HCT116 (cell line): Measurements from ENCODE around the gene FOXN3. TPM values are rescaled to one million over a fixed set of nuclear protein-coding genes. Genes with fewer than 3 reads are reported as not detected.

ENCODE experiments used
- ATAC-seq: fragments of 200-7000 bp; cut with Tn5 transposase; 2 replicates; pipeline ENCODE4 v1.9.1; 2020; ENCODE audit warnings: mild to moderate bottlenecking, moderate library complexity
- BruUV-seq: library from RNA; stranded (reverse); fragments of 400-500 nt; replicated peaks from 2 replicates; lab custom pipeline; 2021; lab: Mats Ljungman, UMichigan
- CTCF ChIA-PET: fragments of 300-600 bp; sonication (Branson Sonifier 250); formaldehyde crosslinking; loops from one replicate; lab custom pipeline; 2021; ENCODE audit warnings: antibody characterized with exemption; lab: Charles Lee
- POLR2A ChIA-PET: fragments of 300-600, 350-600 bp; sonication (Branson Sonifier 250); formaldehyde crosslinking; loops from one replicate; lab custom pipeline; 2021; ENCODE audit warnings: antibody characterized with exemption; lab: Charles Lee
- RAD21 ChIA-PET, 2 experiments: fragments of 300-600 bp; sonication (Branson Sonifier 250); formaldehyde crosslinking; loops; one replicate each; lab custom pipeline; 2023; ENCODE audit warnings: low total read pairs in 2 of 2; ENCODE audit not compliant: uncharacterized antibody in 2 of 2, unreplicated experiment in 2 of 2, low non-redundant PET in 1 of 2; lab: Charles Lee
- DNase-seq: peaks from one replicate; pipeline ENCODE4 v3.0.0-alpha.2; 2010; ENCODE audit warnings: low read depth, low spot score
- H2AFZ ChIP-seq: fragments of 200-600 bp; shearing (Covaris generic), sonication (generic); 2 replicates; pipeline ENCODE4 v1.6.1; 2017; ENCODE audit warnings: low read depth, mixed run types, mixed read lengths, antibody characterized with exemption, low read length; ENCODE audit not compliant: poor library complexity, severe bottlenecking
- H3K27ac ChIP-seq: 2 replicates; pipeline ENCODE4 v1.5.1; 2012; ENCODE audit warnings: low read depth, low read length
- H3K27me3 ChIP-seq: fragments of 200-600 bp; sonication (generic); 2 replicates; pipeline ENCODE4 v1.6.1; 2016; ENCODE audit warnings: mixed run types, low read length, mixed read lengths; ENCODE audit not compliant: insufficient read depth
- H3K36me3 ChIP-seq, 2 experiments: fragments of 200-500 bp in 1 of 2; fragments of 200-600 bp in 1 of 2; sonication (Bioruptor generic) in 1 of 2; sonication (generic) in 1 of 2; 2 replicates each; pipeline versions ENCODE4 v1.5.1 to v1.6.1; 2014 to 2016; ENCODE audit warnings: low read length in 2 of 2, inconsistent platforms in 1 of 2, mixed read lengths in 1 of 2, mixed run types in 1 of 2; ENCODE audit not compliant: insufficient read depth in 2 of 2, control insufficient read depth in 1 of 2
- H3K4me1 ChIP-seq, 2 experiments: fragments of 200-600 bp in 1 of 2; sonication (generic) in 1 of 2; 2 replicates each; pipeline versions ENCODE4 v1.5.1 to v1.6.1; 2012 to 2017; ENCODE audit warnings: low read length in 2 of 2, inconsistent platforms in 1 of 2, mild to moderate bottlenecking in 1 of 2, mixed read lengths in 1 of 2, mixed run types in 1 of 2, moderate library complexity in 1 of 2; ENCODE audit not compliant: insufficient read depth in 2 of 2, control insufficient read depth in 1 of 2
- H3K4me2 ChIP-seq: fragments of 200-600 bp; sonication (generic); 2 replicates; pipeline ENCODE4 v1.6.1; 2017; ENCODE audit warnings: mixed run types, low read length, mixed read lengths
- H3K4me3 ChIP-seq, 2 experiments: fragments of 200-600 bp in 1 of 2; sonication (generic) in 1 of 2; replicated peaks in 1 of 2; 2 replicates each; pipeline ENCODE4 v1.5.1; 2011 to 2016; ENCODE audit warnings: low read length in 2 of 2, control low read depth in 1 of 2, low read depth in 1 of 2, mild to moderate bottlenecking in 1 of 2, mixed read lengths in 1 of 2, mixed run types in 1 of 2
- H3K79me2 ChIP-seq: fragments of 200-600 bp; sonication (generic); 2 replicates; pipeline ENCODE4 v1.6.1; 2017; ENCODE audit warnings: mild to moderate bottlenecking, mixed run types, low read length, moderate library complexity, mixed read lengths; ENCODE audit not compliant: insufficient read depth
- H3K9ac ChIP-seq: fragments of 200-600 bp; sonication (generic); 2 replicates; pipeline ENCODE4 v1.6.1; 2016; ENCODE audit warnings: low read length, mixed read lengths
- H3K9me2 ChIP-seq: fragments of 200-600 bp; sonication (generic), shearing (Covaris generic); 2 replicates; pipeline ENCODE4 v1.6.1; 2017; ENCODE audit warnings: mixed run types, mild to moderate bottlenecking, moderate library complexity; ENCODE audit not compliant: insufficient read depth
- H3K9me3 ChIP-seq, 2 experiments: fragments of 200-500 bp in 1 of 2; fragments of 200-600 bp in 1 of 2; sonication (Bioruptor generic) in 1 of 2; sonication (generic) in 1 of 2; 2 replicates each; pipeline ENCODE4 v1.6.1; 2014 to 2017; ENCODE audit warnings: low read length in 2 of 2, mixed read lengths in 2 of 2, inconsistent platforms in 1 of 2, low read depth in 1 of 2, mild to moderate bottlenecking in 1 of 2, mixed run types in 1 of 2, moderate library complexity in 1 of 2; ENCODE audit not compliant: control insufficient read depth in 1 of 2, insufficient read depth in 1 of 2
- H4K20me1 ChIP-seq: fragments of 200-600 bp; sonication (generic), shearing (Covaris generic); 2 replicates; pipeline ENCODE4 v1.6.1; 2017; ENCODE audit warnings: mixed run types, mild to moderate bottlenecking, moderate library complexity; ENCODE audit not compliant: insufficient read depth
- CBX3 ChIP-seq: IDR thresholded peaks from 2 replicates; pipeline ENCODE4 v1.6.1; 2012; ENCODE audit warnings: low read depth
- EGR1 ChIP-seq: IDR thresholded peaks from 2 replicates; pipeline ENCODE4 v1.6.1; 2012; ENCODE audit warnings: low read depth
- SP1 ChIP-seq: IDR thresholded peaks from 2 replicates; pipeline ENCODE4 v1.6.1; 2012; ENCODE audit warnings: low read depth
- TCF7L2 ChIP-seq: IDR thresholded peaks from 2 replicates; pipeline ENCODE4 v1.7.0; 2011; ENCODE audit warnings: borderline replicate concordance, inconsistent platforms; ENCODE audit not compliant: insufficient read depth, insufficient read length; ENCODE audit errors: extremely low read depth
- ZNF274 ChIP-seq: fragments of 200-500 bp; sonication (Bioruptor generic); IDR thresholded peaks from 2 replicates; pipeline ENCODE4 v1.6.1; 2014; ENCODE audit warnings: mild to moderate bottlenecking, low read depth, low read length, inconsistent platforms
- intact Hi-C: fragments of 100-400 bp; cut with micrococcal nuclease; formaldehyde crosslinking; loops from 2 replicates; pipeline ENCODE4 v1.10.0; 2022
- total RNA-seq: library from RNA; stranded (reverse); gene quantifications from one replicate; pipeline ENCODE4 v1.2.1, GENCODE V29; 2021; ENCODE audit not compliant: unreplicated experiment
- TF ChIP-seq, protein P1 (sequence below): IDR thresholded peaks from 2 replicates; pipeline ENCODE4 v1.6.1; 2011; ENCODE audit warnings: mild to moderate bottlenecking, low read length, moderate library complexity; ENCODE audit not compliant: insufficient replicate concordance; ENCODE audit errors: extremely low read depth
- TF ChIP-seq, protein P2 (sequence below), 3 experiments: fragments of 200-600 bp in 1 of 3; sonication (generic) in 1 of 3; IDR thresholded peaks in 2 of 3; conservative IDR thresholded peaks in 1 of 3; 2 replicates each; pipeline ENCODE4 v1.5.1; 2012 to 2017; ENCODE audit warnings: low read depth in 2 of 3, low read length in 2 of 3, antibody characterized with exemption in 1 of 3, borderline replicate concordance in 1 of 3, control low read depth in 1 of 3, mild to moderate bottlenecking in 1 of 3, mixed read lengths in 1 of 3, mixed run types in 1 of 3, moderate library complexity in 1 of 3; ENCODE audit not compliant: insufficient read depth in 1 of 3
- TF ChIP-seq, protein P3 (sequence below): IDR thresholded peaks from 2 replicates; pipeline ENCODE4 v1.6.1; 2012; ENCODE audit warnings: low read depth

FOXN3 gene
- total RNA-seq, 1 experiment from 2014 or later, result 20.0 TPM

DNA sequence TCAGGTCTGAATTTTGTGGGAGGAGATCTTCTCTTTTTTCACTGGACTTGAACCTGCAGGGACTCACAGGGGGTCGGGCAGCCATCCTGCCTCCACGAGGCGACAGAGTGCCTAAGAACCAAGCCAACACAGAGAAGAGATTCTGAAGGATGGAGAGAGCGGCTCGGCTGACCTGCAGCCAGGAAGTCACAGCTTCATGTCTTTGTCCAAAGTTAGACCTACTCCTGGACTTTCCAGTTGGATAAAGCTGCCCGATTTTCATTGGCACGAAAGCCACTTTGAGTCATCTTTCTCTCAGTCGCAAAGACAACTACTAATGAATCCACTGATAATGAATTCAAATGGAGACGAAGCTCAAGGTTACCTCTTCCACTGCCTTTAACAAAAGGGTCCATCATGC, 106.8 kb downstream of the FOXN3 start:
- DNase-seq, result no peak
- no peak for ATAC-seq
- ChIA-PET POLR2A (no interaction called here), CTCF (no interaction called here), RAD21 (no interaction called here)
- no peaks in the 10 kb centered on the region for H3K27me3 ChIP-seq
- TF ChIP-seq SP1, result no peak
- TF ChIP-seq ZNF274, result no peak
- no peak for TF ChIP-seq CBX3
- TF ChIP-seq, protein P1, sequence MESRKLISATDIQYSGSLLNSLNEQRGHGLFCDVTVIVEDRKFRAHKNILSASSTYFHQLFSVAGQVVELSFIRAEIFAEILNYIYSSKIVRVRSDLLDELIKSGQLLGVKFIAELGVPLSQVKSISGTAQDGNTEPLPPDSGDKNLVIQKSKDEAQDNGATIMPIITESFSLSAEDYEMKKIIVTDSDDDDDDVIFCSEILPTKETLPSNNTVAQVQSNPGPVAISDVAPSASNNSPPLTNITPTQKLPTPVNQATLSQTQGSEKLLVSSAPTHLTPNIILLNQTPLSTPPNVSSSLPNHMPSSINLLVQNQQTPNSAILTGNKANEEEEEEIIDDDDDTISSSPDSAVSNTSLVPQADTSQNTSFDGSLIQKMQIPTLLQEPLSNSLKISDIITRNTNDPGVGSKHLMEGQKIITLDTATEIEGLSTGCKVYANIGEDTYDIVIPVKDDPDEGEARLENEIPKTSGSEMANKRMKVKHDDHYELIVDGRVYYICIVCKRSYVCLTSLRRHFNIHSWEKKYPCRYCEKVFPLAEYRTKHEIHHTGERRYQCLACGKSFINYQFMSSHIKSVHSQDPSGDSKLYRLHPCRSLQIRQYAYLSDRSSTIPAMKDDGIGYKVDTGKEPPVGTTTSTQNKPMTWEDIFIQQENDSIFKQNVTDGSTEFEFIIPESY, result no peak
- TF ChIP-seq TCF7L2, result no peak
- TF ChIP-seq, protein P2, sequence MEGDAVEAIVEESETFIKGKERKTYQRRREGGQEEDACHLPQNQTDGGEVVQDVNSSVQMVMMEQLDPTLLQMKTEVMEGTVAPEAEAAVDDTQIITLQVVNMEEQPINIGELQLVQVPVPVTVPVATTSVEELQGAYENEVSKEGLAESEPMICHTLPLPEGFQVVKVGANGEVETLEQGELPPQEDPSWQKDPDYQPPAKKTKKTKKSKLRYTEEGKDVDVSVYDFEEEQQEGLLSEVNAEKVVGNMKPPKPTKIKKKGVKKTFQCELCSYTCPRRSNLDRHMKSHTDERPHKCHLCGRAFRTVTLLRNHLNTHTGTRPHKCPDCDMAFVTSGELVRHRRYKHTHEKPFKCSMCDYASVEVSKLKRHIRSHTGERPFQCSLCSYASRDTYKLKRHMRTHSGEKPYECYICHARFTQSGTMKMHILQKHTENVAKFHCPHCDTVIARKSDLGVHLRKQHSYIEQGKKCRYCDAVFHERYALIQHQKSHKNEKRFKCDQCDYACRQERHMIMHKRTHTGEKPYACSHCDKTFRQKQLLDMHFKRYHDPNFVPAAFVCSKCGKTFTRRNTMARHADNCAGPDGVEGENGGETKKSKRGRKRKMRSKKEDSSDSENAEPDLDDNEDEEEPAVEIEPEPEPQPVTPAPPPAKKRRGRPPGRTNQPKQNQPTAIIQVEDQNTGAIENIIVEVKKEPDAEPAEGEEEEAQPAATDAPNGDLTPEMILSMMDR (IDR thresholded peaks at IDR 0.05 in 2 of 3, conservative IDR thresholded peaks at IDR 0.05 in 1 of 3; ENCODE audit: borderline replicate concordance in 1 of 3, insufficient read depth in 1 of 3, low read depth in 2 of 3, low read length in 2 of 3), result no peak
- TF ChIP-seq, protein P3, sequence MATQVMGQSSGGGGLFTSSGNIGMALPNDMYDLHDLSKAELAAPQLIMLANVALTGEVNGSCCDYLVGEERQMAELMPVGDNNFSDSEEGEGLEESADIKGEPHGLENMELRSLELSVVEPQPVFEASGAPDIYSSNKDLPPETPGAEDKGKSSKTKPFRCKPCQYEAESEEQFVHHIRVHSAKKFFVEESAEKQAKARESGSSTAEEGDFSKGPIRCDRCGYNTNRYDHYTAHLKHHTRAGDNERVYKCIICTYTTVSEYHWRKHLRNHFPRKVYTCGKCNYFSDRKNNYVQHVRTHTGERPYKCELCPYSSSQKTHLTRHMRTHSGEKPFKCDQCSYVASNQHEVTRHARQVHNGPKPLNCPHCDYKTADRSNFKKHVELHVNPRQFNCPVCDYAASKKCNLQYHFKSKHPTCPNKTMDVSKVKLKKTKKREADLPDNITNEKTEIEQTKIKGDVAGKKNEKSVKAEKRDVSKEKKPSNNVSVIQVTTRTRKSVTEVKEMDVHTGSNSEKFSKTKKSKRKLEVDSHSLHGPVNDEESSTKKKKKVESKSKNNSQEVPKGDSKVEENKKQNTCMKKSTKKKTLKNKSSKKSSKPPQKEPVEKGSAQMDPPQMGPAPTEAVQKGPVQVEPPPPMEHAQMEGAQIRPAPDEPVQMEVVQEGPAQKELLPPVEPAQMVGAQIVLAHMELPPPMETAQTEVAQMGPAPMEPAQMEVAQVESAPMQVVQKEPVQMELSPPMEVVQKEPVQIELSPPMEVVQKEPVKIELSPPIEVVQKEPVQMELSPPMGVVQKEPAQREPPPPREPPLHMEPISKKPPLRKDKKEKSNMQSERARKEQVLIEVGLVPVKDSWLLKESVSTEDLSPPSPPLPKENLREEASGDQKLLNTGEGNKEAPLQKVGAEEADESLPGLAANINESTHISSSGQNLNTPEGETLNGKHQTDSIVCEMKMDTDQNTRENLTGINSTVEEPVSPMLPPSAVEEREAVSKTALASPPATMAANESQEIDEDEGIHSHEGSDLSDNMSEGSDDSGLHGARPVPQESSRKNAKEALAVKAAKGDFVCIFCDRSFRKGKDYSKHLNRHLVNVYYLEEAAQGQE, result no peak
- no peak for TF ChIP-seq EGR1
- no peaks in the 10 kb centered on the region for H3K9me3 ChIP-seq
- H3K9me2 ChIP-seq, result no peaks in the 10 kb centered on the region
- no peak overlapping the region for H3K9ac ChIP-seq
- peaks cover 4 to 10% of the 10 kb centered on the region in 2 experiments; a peak in 3 of 4 replicates for H3K4me1 ChIP-seq
- no peaks in the 10 kb centered on the region for H4K20me1 ChIP-seq
- intact Hi-C loops, result no loop called here
- BruUV-seq, result no TSS peak
- H3K79me2 ChIP-seq, result no peaks in the 10 kb centered on the region
- no peaks in the 10 kb centered on the region for H3K36me3 ChIP-seq
- no peak overlapping the region for H2AFZ ChIP-seq
- H3K4me2 ChIP-seq, result no peak overlapping the region
- H3K4me3 ChIP-seq, result no peak overlapping the region
- H3K27ac ChIP-seq, result no peak overlapping the region
